SU-DHL-6 (cell line): ENCODE measurements around the gene CIB4.

Experiments used
- EZH2phosphoT487 ChIP-seq: fragments of 200-600 bp; sonication (generic), shearing (Covaris generic); conservative IDR thresholded peaks from 2 replicates; pipeline ENCODE4 v1.6.1; 2018; ENCODE audit warnings: mild to moderate bottlenecking, antibody characterized with exemption, low read length, moderate library complexity, mixed read lengths
- TF ChIP-seq, protein P1 (sequence below): fragments of 200-600 bp; sonication (generic); IDR thresholded peaks from one replicate; pipeline ENCODE4 v1.5.1; 2017; ENCODE audit warnings: antibody characterized with exemption, mild to moderate bottlenecking, low read length, moderate library complexity; ENCODE audit not compliant: insufficient read depth, poor library complexity, severe bottlenecking

DNA sequence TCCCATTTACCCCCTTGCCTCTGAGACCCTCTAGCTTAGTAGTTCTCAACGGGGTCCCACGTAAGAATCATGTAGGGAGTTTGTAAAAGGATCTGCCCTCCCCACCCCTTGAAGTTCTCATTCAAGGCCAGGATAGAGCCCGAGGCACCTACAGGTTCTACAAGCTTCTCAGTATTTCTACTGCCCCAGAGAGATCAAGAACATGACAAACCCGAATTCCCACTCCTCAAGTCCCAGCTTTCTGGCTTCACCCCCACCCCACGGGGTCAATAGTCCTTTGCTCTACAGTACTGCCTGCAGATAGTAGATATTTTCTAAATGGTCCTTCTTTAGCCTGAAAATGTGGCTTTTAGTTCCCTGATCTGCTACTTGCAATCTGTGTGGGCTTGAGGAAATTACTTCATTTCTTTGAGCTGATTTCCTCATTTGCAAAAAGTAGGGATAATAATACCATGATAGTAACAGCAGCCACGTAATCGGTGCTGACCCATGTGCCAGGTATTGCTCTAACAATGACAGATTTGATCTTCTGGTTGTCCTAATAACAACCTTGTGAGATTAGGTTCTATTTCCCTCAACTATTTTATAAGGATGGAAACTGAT is 7.1 kb downstream of the CIB4 start:
- TF ChIP-seq, protein P1, sequence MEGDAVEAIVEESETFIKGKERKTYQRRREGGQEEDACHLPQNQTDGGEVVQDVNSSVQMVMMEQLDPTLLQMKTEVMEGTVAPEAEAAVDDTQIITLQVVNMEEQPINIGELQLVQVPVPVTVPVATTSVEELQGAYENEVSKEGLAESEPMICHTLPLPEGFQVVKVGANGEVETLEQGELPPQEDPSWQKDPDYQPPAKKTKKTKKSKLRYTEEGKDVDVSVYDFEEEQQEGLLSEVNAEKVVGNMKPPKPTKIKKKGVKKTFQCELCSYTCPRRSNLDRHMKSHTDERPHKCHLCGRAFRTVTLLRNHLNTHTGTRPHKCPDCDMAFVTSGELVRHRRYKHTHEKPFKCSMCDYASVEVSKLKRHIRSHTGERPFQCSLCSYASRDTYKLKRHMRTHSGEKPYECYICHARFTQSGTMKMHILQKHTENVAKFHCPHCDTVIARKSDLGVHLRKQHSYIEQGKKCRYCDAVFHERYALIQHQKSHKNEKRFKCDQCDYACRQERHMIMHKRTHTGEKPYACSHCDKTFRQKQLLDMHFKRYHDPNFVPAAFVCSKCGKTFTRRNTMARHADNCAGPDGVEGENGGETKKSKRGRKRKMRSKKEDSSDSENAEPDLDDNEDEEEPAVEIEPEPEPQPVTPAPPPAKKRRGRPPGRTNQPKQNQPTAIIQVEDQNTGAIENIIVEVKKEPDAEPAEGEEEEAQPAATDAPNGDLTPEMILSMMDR = no peak
- TF ChIP-seq EZH2phosphoT487 = no peak
